MM.1S (cell line): Measurements from ENCODE around the gene MFSD11.

Source experiments
- DNase-seq: peaks from one replicate; pipeline ENCODE4 v3.0.0-alpha.2; 2015
- H2AFZ ChIP-seq: fragments of 300-600 bp; sonication (generic); 2 replicates; pipeline ENCODE4 v1.6.0; 2016; ENCODE audit warnings: antibody characterized with exemption, low read length
- H3F3A ChIP-seq: fragments of 300-600 bp; sonication (generic); 2 replicates; pipeline ENCODE4 v1.6.1; 2016; ENCODE audit warnings: mild to moderate bottlenecking, antibody characterized with exemption, low read length, moderate library complexity, mixed read lengths; ENCODE audit not compliant: insufficient read depth
- H3K27ac ChIP-seq: fragments of 300-600 bp; sonication (generic); 2 replicates; pipeline ENCODE4 v1.5.1; 2016; ENCODE audit warnings: mild to moderate bottlenecking, low read length
- H3K27me3 ChIP-seq: fragments of 300-600 bp; sonication (generic); replicated peaks from 2 replicates; pipeline ENCODE4 v1.6.0; 2016; ENCODE audit warnings: low read length; ENCODE audit not compliant: insufficient read depth
- H3K36me3 ChIP-seq: fragments of 300-600 bp; sonication (generic); replicated peaks from 2 replicates; pipeline ENCODE4 v1.6.1; 2016; ENCODE audit warnings: mild to moderate bottlenecking, low read length, mixed read lengths; ENCODE audit not compliant: insufficient read depth
- H3K4me1 ChIP-seq: fragments of 300-600 bp; sonication (generic); 2 replicates; pipeline ENCODE4 v1.6.1; 2016; ENCODE audit warnings: low read length, mixed read lengths
- H3K4me2 ChIP-seq: fragments of 300-600 bp; sonication (generic); 2 replicates; pipeline ENCODE4 v1.6.0; 2016; ENCODE audit warnings: low read depth, low read length
- H3K4me3 ChIP-seq: fragments of 300-600 bp; sonication (generic); 2 replicates; pipeline ENCODE4 v1.5.1; 2016; ENCODE audit warnings: low read length, mixed read lengths
- H3K79me2 ChIP-seq: fragments of 300-600 bp; sonication (generic); 2 replicates; pipeline ENCODE4 v1.6.1; 2016; ENCODE audit warnings: mixed run types, low read length, mixed read lengths
- H3K9ac ChIP-seq: fragments of 300-600 bp; sonication (generic); 2 replicates; pipeline ENCODE4 v1.6.1; 2016; ENCODE audit warnings: low read length, mixed read lengths
- H3K9me2 ChIP-seq: fragments of 300-600 bp; sonication (generic); replicated peaks from 2 replicates; pipeline ENCODE4 v1.6.1; 2016; ENCODE audit warnings: mild to moderate bottlenecking, low read length, mixed read lengths; ENCODE audit not compliant: insufficient read depth
- H3K9me3 ChIP-seq: fragments of 300-600 bp; sonication (generic); replicated peaks from 2 replicates; pipeline ENCODE4 v1.6.1; 2016; ENCODE audit warnings: mild to moderate bottlenecking, low read length, mixed read lengths; ENCODE audit not compliant: insufficient read depth
- H4K20me1 ChIP-seq: fragments of 300-600 bp; sonication (generic); 2 replicates; pipeline ENCODE4 v1.6.1; 2016; ENCODE audit warnings: mild to moderate bottlenecking, low read length, moderate library complexity, mixed read lengths; ENCODE audit not compliant: insufficient read depth
- EZH2 ChIP-seq: fragments of 300-600 bp; sonication (generic); optimal IDR thresholded peaks from 2 replicates; pipeline ENCODE3; 2017; ENCODE audit warnings: low read depth, mild to moderate bottlenecking, antibody characterized with exemption, low read length, mixed read lengths
- EZH2phosphoT487 ChIP-seq: fragments of 300-600 bp; sonication (generic); IDR thresholded peaks from 2 replicates; pipeline ENCODE4 v1.6.1; 2018; ENCODE audit warnings: antibody characterized with exemption, low read length
- TF ChIP-seq, protein P1 (sequence below): fragments of 300-600 bp; sonication (generic); IDR thresholded peaks from 2 replicates; pipeline ENCODE4 v1.5.1; 2016; ENCODE audit warnings: antibody characterized with exemption, low read length, mixed read lengths

Gene MFSD11

DNA sequence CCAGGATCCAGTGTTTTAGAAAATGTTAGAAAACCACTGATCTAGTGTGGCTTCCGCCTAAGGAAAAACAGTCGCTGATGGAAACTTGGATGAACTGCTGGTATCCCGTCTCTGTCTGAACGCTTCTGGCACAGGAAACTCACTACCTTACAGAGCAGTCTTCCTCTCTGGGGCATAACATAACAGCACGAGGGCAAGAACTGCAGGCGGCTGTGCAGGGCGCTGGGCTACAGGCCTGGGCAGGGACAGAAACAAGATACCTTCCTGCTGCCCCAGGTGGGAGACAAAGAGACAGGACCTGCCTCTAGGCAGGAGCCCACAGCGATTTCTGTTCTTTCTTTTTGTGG lies 37.7 kb upstream of the MFSD11 start:
- H4K20me1 ChIP-seq = no peaks in the 10 kb centered on the region
- H3K27me3 ChIP-seq = no peaks in the 10 kb centered on the region; the same call in 1 of the 2 replicates
- H3K4me1 ChIP-seq = peaks cover 10% of the 10 kb centered on the region
- H2AFZ ChIP-seq = no peak overlapping the region
- H3K36me3 ChIP-seq = no peaks in the 10 kb centered on the region
- DNase-seq = no peak
- no peak overlapping the region for H3K27ac ChIP-seq
- H3K9me3 ChIP-seq = no peaks in the 10 kb centered on the region
- TF ChIP-seq EZH2 (no peak), EZH2phosphoT487 (no peak)
- TF ChIP-seq, protein P1, sequence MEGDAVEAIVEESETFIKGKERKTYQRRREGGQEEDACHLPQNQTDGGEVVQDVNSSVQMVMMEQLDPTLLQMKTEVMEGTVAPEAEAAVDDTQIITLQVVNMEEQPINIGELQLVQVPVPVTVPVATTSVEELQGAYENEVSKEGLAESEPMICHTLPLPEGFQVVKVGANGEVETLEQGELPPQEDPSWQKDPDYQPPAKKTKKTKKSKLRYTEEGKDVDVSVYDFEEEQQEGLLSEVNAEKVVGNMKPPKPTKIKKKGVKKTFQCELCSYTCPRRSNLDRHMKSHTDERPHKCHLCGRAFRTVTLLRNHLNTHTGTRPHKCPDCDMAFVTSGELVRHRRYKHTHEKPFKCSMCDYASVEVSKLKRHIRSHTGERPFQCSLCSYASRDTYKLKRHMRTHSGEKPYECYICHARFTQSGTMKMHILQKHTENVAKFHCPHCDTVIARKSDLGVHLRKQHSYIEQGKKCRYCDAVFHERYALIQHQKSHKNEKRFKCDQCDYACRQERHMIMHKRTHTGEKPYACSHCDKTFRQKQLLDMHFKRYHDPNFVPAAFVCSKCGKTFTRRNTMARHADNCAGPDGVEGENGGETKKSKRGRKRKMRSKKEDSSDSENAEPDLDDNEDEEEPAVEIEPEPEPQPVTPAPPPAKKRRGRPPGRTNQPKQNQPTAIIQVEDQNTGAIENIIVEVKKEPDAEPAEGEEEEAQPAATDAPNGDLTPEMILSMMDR = no peak
- no peak overlapping the region for H3K4me3 ChIP-seq
- no peak overlapping the region for H3K9ac ChIP-seq
- no peaks in the 10 kb centered on the region for H3K79me2 ChIP-seq
- no peaks in the 10 kb centered on the region for H3K9me2 ChIP-seq
- peaks cover 12% of the 10 kb centered on the region for H3F3A ChIP-seq
- no peak overlapping the region for H3K4me2 ChIP-seq

DNA sequence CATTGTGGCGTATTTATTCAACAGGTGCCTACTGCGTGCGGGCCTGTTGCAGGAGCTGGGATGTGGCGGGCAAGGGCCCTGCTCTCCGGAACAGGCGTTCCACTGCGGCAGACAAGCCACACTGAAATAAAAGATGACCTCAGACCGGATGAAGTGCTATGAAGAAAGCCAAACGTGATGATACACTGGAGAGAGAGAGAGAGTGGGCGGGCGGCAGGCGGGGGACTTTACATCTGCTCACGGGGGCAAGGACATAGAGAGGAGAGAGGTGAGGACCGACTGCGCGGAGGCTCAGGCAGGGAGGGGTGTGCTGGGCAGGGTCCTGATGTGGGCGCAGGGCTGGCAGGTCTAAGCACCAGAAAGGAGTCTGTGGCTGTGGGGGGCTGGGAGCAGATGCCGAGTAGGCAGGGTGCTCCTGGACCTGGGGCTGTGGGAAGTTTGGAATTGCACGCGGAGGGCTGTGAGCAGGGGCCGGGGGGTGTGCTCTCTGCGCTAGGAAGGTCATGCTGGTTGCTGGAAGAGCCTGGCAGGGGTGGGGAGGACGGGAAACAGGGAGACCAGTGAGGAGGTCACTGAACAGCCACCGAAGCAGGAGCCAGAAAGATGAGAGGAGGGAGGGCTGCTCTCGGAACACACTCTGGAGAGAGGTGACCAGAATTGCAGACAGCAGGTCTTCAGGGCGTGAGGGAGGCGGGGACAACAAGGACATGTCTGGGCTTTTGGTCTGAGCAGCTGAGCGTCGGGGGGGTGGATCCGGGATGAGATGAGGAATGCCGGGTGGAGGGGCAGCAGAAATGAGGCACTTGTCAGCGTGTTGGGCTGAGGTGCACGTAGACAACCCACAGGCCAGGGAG lies 37.1 kb upstream of the MFSD11 start:
- no peak for DNase-seq
- H3K79me2 ChIP-seq = no peaks in the 10 kb centered on the region
- H3K27me3 ChIP-seq = no peaks in the 10 kb centered on the region; the same call in 1 of the 2 replicates
- H4K20me1 ChIP-seq = no peaks in the 10 kb centered on the region
- no peak overlapping the region for H3K9ac ChIP-seq
- no peaks in the 10 kb centered on the region for H3K36me3 ChIP-seq
- H3F3A ChIP-seq = 0 out of 2 replicates have a peak, but pooled peaks cover 6% of the 10 kb centered on the region
- H3K9me2 ChIP-seq = no peaks in the 10 kb centered on the region
- H3K4me1 ChIP-seq = peaks cover 4% of the 10 kb centered on the region
- no peak overlapping the region for H2AFZ ChIP-seq
- H3K4me3 ChIP-seq = no peak overlapping the region
- H3K9me3 ChIP-seq = no peaks in the 10 kb centered on the region
- no peak overlapping the region for H3K27ac ChIP-seq
- TF ChIP-seq EZH2 (no peak), EZH2phosphoT487 (no peak)
- TF ChIP-seq, protein P1 = no peak
- no peak overlapping the region for H3K4me2 ChIP-seq

GRCh38 chr17:76701471-76701967 lies 36.4 kb upstream of the MFSD11 start:
- Histone ChIP-seq H3K4me3 (no peak overlapping the region), H3K79me2 (no peaks in the 10 kb centered on the region), H4K20me1 (no peaks in the 10 kb centered on the region), H3K36me3 (no peaks in the 10 kb centered on the region), H3K27ac (no peak overlapping the region), H3K27me3 (no peaks in the 10 kb centered on the region; the same call in 1 of the 2 replicates), H3K9me3 (no peaks in the 10 kb centered on the region), H3F3A (no peaks in the 10 kb centered on the region), H3K4me1 (no peaks in the 10 kb centered on the region), H3K4me2 (no peak overlapping the region), H3K9ac (no peak overlapping the region), H3K9me2 (no peaks in the 10 kb centered on the region), H2AFZ (no peak overlapping the region)
- no peak for TF ChIP-seq EZH2phosphoT487
- TF ChIP-seq EZH2 = no peak
- TF ChIP-seq, protein P1 = no peak
- no peak for DNase-seq
